Keratinocyte (primary cell): ENCODE results near the gene STK33. TPM values are rescaled to one million over a fixed set of nuclear protein-coding genes. Genes with fewer than 3 reads are reported as not detected.

Experiments used
- DNase-seq: peaks from one replicate; pipeline ENCODE4 v3.0.0-alpha.2; 2011; ENCODE audit warnings: low read depth, missing footprints, low spot score
- FAIRE-seq: peaks from 2 replicates; lab custom pipeline; 2011; peaks lifted over from hg19 to GRCh38; lab: Jason Lieb, UNC
- H2AFZ ChIP-seq: 2 replicates; pipeline ENCODE4 v1.6.0; 2012; ENCODE audit warnings: low read length, control low read depth, inconsistent platforms; ENCODE audit not compliant: control insufficient read depth
- H3K27ac ChIP-seq: 2 replicates; pipeline ENCODE4 v1.5.1; 2011; ENCODE audit warnings: low read length; ENCODE audit not compliant: control insufficient read depth, insufficient read depth
- H3K27me3 ChIP-seq: 3 replicates; pipeline ENCODE4 v1.6.0; 2011; ENCODE audit warnings: low read length; ENCODE audit not compliant: control insufficient read depth, insufficient read depth; ENCODE audit errors: extremely low read depth
- H3K36me3 ChIP-seq, 2 experiments: 2 replicates in 1 of 2; 3 replicates in 1 of 2; pipeline ENCODE4 v1.5.1; 2011; ENCODE audit warnings: low read length in 2 of 2, mild to moderate bottlenecking in 1 of 2; ENCODE audit not compliant: control insufficient read depth in 2 of 2, insufficient read depth in 2 of 2; ENCODE audit errors: extremely low read depth in 1 of 2
- H3K4me1 ChIP-seq: 3 replicates; pipeline ENCODE4 v1.5.1; 2011; ENCODE audit warnings: low read length; ENCODE audit not compliant: control insufficient read depth, insufficient read depth; ENCODE audit errors: extremely low read depth
- H3K4me2 ChIP-seq: 3 replicates; pipeline ENCODE4 v1.6.0; 2011; ENCODE audit warnings: low read depth, low read length; ENCODE audit not compliant: control insufficient read depth, insufficient read depth; ENCODE audit errors: extremely low read depth
- H3K4me3 ChIP-seq, 3 experiments: fragments of 200-600 bp in 1 of 3; sonication (generic) in 1 of 3; 2 replicates in 2 of 3; 3 replicates in 1 of 3; pipeline ENCODE4 v1.5.1; 2011 to 2016; ENCODE audit warnings: low read length in 3 of 3, mild to moderate bottlenecking in 3 of 3, control low read depth in 2 of 3, inconsistent platforms in 1 of 3, low read depth in 1 of 3, mixed read lengths in 1 of 3, mixed run types in 1 of 3, moderate library complexity in 1 of 3; ENCODE audit not compliant: control insufficient read depth in 2 of 3, insufficient read depth in 2 of 3; ENCODE audit errors: extremely low read depth in 1 of 3
- H3K79me2 ChIP-seq: 2 replicates; pipeline ENCODE4 v1.6.0; 2012; ENCODE audit warnings: low read length; ENCODE audit not compliant: control insufficient read depth, insufficient read depth
- H3K9ac ChIP-seq: 3 replicates; pipeline ENCODE4 v1.6.0; 2011; ENCODE audit warnings: low read length; ENCODE audit not compliant: control insufficient read depth, insufficient read depth; ENCODE audit errors: extremely low read depth
- H3K9me1 ChIP-seq: 3 replicates; pipeline ENCODE4 v1.6.0; 2011; ENCODE audit warnings: low read length; ENCODE audit not compliant: control insufficient read depth, insufficient read depth; ENCODE audit errors: extremely low read depth
- H3K9me3 ChIP-seq: 2 replicates; pipeline ENCODE4 v1.5.1; 2012; ENCODE audit warnings: low read depth, low read length; ENCODE audit not compliant: control insufficient read depth
- H4K20me1 ChIP-seq: 3 replicates; pipeline ENCODE4 v1.6.0; 2011; ENCODE audit warnings: low read length; ENCODE audit not compliant: control insufficient read depth, insufficient read depth; ENCODE audit errors: extremely low read depth
- CTCF ChIP-seq, 3 experiments: IDR thresholded peaks in 1 of 3; conservative IDR thresholded peaks in 1 of 3; optimal IDR thresholded peaks in 1 of 3; 2 replicates in 2 of 3; 3 replicates in 1 of 3; pipeline versions ENCODE3 to v1.5.1; 2011; ENCODE audit warnings: low read length in 3 of 3, mild to moderate bottlenecking in 3 of 3, moderate library complexity in 2 of 3, control low read depth in 1 of 3, inconsistent platforms in 1 of 3; ENCODE audit not compliant: insufficient read depth in 2 of 3; ENCODE audit errors: extremely low read depth in 1 of 3
- EZH2 ChIP-seq: IDR thresholded peaks from one replicate; pipeline ENCODE4 v1.6.1; 2012; ENCODE audit warnings: inconsistent platforms, mild to moderate bottlenecking, low read length, moderate library complexity
- dilution Hi-C: fragments of 300-500 bp; cut with MboI; formaldehyde crosslinking; loops from one replicate; pipeline ENCODE4 v1.7.0; 2020; ENCODE audit warnings: low sequenced_read_pairs; ENCODE audit not compliant: extremely low pct_ligation_motif_present
- polyA plus RNA-seq, 5 experiments: library from polyadenylated mRNA; depleted of rRNA in 3 of 5; stranded (reverse) in 3 of 5; stranded (forward) in 1 of 5; unstranded in 1 of 5; fragments of >200 nt; gene quantifications; 1 replicate in 1 of 5; 2 replicates in 3 of 5; 3 replicates in 1 of 5; pipeline versions ENCODE4 v1.2.1 to v1.2.3, GENCODE V29; 2011 to 2012; ENCODE audit warnings: missing spikeins in 2 of 5, low read depth in 1 of 5, low replicate concordance in 1 of 5

STK33 gene
- polyA plus RNA-seq, 1 donor (not counting 4 experiments of a cell fraction or from before 2014, with no cell fraction given): 0.05 TPM

- dilution Hi-C loops: no loop called here
- Histone ChIP-seq H3K79me2 (no peaks in the 10 kb centered on the region), H3K27me3 (no peaks in the 10 kb centered on the region), H3K9me1 (no peaks in the 10 kb centered on the region), H3K9me3 (no peaks in the 10 kb centered on the region), H3K4me3 (no peak overlapping the region), H4K20me1 (no peaks in the 10 kb centered on the region), H3K4me2 (no peak overlapping the region), H3K27ac (no peak overlapping the region), H2AFZ (no peak overlapping the region), H3K36me3 (no peaks in the 10 kb centered on the region), H3K4me1 (no peaks in the 10 kb centered on the region), H3K9ac (no peak overlapping the region)
- no peak for DNase-seq
- TF ChIP-seq EZH2: no peak
- TF ChIP-seq CTCF (optimal IDR thresholded peaks at IDR 0.05 in 1 of 3, IDR thresholded peaks at IDR 0.05 in 1 of 3, conservative IDR thresholded peaks at IDR 0.05 in 1 of 3; ENCODE audit: extremely low read depth in 1 of 3, insufficient read depth in 2 of 3, low read length in 3 of 3): no peak
- FAIRE-seq: no peak
Measured at GRCh38 chr11:8408151-8408941, 185.7 kb downstream of the STK33 start.

GRCh38 chr11:8403310-8403709 lies 190.7 kb downstream of the STK33 start:
- dilution Hi-C loops: no loop called here
- Histone ChIP-seq H3K36me3 (no peaks in the 10 kb centered on the region), H3K79me2 (no peaks in the 10 kb centered on the region), H3K9me3 (no peaks in the 10 kb centered on the region), H3K27me3 (no peaks in the 10 kb centered on the region), H3K27ac (no peak overlapping the region), H3K4me2 (no peak overlapping the region), H3K4me3 (no peak overlapping the region), H3K9ac (no peak overlapping the region), H3K9me1 (no peaks in the 10 kb centered on the region), H3K4me1 (no peaks in the 10 kb centered on the region), H4K20me1 (no peaks in the 10 kb centered on the region), H2AFZ (no peak overlapping the region)
- FAIRE-seq: no peak
- no peak for DNase-seq
- TF ChIP-seq EZH2 (no peak), CTCF (optimal IDR thresholded peaks at IDR 0.05 in 1 of 3, IDR thresholded peaks at IDR 0.05 in 1 of 3, conservative IDR thresholded peaks at IDR 0.05 in 1 of 3; ENCODE audit: extremely low read depth in 1 of 3, insufficient read depth in 2 of 3, low read length in 3 of 3) (no peak)
